Ecto neural progenitor cell (in vitro differentiated cells): ENCODE results near the gene ANKS1B.
A peak's percentile ranks its signal among the peaks of the same experiment; 100 is the strongest.

Experiments used
- DNase-seq: peaks from one replicate; pipeline ENCODE4 v3.0.0-alpha.2; 2018; ENCODE audit warnings: low spot score

The ANKS1B gene

GRCh38 chr12:99265648-99266047, 719.1 kb downstream of the ANKS1B start:
- DNase-seq = no peak

DNA sequence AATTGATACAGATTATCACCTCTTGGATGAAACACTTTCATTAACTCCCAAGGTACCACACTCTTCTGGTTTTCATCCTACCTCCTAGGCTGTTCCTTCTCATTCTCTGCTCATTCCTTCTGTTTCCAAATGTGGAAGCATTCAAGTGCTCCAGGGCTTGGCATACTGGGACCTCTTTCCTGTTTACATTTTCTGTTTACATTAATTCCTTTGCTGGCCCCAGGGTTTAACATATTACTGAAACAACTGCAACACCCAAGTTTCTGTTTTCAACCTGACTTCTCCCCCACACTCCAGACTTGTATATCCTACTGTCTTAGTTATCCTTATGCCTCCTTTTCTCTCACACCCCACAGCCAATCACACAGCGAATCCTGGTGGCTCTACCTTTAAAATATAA, 723.5 kb downstream of the ANKS1B start:
- DNase-seq = no peak

- no peak for DNase-seq
Measured at GRCh38 chr12:99260456-99260996, 724.2 kb downstream of the ANKS1B start.

- no peak for DNase-seq
Measured at GRCh38 chr12:99259040-99259934, 725.4 kb downstream of the ANKS1B start.

DNA sequence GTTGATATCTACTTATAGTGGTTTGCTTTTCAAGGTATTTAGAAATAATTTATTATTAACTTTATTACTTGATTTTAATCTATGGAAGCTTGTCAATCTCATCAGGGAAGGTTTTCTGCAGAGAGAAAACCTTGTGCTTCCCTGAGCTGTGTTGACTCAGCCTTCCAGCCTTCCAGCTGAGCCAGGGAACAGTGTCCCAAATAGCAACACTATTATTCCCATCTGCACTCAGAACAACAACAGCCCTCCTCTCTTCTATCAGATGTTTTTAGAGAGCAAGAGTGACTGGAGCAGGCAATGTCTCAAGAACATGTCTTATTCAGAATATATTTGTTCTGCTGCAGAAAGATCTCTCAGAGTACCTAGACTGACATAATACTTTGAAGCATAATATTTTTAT, 727.1 kb downstream of the ANKS1B start:
- no peak for DNase-seq

DNA sequence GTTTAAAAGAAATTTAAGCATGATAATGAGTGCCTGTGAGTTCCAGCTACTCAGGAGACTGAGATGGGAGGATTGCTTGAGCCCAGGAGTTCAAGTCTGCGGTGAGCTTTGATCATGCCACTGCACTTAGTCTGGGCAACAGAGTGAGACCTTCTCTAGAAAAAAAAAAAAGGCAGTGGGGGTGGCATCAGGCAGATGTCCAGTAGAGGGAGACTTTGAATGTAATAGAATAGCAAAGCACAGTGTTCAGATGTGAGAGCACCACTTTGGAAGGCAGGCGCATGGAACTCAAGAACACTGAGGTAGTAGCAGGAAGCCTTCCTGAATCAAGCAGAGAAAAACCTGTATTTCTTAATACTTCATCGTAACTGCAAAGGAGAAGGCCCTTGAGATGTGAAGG, 731.7 kb downstream of the ANKS1B start:
- DNase-seq = no peak

DNA sequence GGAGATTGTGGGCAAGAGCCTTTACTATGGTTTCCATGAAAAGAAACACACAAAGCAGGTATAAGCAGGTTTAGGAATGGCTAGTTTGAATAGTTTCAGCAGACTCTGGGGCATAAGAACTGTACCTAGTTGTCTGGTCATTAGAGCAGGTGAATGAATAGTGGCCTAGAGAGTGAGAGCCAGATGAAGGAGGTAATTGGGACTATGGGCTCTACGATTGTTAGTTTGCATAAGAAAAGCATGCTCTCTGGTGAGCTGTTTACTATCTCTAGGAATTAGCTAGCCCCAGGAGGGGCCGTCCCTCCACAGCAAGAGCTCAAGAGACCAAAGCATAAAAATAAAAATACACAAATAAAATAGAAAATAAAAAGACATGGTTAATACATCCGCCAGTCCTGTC, 734.6 kb downstream of the ANKS1B start:
- DNase-seq = no peak

DNA sequence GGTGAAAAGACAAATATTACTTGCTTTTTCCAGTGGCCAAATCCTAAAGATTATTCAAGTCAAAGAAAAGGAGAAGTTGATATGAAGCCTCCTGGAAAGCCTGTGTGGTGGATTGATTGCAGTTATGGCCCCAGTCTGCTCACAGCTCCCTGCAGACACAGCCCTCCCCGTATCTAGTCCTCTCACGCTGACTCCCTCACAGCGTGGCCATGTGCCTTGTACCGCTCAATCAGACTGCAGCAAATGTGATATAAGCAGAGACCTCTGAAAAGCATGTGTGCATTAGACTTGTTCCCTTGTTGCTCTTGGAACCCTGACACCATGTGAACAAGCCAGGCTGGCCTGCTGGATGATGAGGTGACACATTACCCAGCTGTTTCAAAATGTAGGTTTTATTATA, 735.2 kb downstream of the ANKS1B start:
- DNase-seq = no peak

DNA sequence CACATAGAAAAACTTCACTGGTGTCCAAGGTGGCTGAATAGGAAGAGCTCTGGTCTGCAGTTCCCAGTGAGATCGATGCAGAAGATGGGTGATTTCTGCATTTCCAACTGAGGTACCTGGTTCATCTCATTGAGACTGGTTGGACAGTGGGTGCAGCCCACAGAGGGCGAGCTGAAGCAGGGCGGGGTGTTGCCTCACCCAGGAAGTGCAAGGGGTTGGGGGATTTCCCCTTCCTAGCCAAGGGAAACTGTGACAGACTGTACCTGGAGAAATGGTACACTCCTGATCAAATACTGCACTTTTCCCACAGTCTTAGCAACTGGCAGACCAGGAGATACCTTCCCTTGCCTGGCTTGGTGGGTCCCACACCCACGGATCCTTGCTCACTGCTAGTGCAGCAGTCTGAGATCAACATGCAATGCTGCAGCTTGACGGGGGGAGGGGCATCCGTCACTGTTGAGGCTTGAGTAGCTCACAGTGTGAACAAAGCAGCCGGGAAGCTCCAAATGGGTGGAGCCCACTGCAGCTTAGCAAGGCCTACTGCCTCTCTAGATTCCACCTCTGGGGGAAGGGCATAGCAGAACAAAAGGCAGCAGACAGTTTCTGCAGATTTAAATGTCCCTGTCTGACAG, 746.7 kb downstream of the ANKS1B start:
- DNase-seq = peak; percentile 93

DNA sequence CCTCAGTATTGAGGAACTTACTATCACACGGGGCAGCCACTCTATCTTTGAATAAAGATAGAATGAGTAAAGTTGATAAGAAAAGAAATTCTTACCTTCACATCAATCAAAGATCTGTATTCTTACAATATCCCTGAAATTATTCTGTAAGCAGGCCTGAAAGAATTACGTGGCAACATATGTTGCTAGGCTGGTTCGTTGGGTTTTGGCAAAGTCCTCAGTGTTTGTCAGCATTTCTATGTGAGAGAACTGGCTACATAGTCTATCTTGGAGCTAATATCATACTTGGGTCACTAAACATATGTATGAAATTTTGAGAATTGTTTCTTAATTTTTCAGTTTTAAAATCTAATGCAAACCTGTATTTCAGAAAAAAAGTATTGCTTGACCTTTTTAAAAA, 749.4 kb downstream of the ANKS1B start:
- no peak for DNase-seq

GRCh38 chr12:99234702-99235101, 750.0 kb downstream of the ANKS1B start:
- DNase-seq = no peak

DNA sequence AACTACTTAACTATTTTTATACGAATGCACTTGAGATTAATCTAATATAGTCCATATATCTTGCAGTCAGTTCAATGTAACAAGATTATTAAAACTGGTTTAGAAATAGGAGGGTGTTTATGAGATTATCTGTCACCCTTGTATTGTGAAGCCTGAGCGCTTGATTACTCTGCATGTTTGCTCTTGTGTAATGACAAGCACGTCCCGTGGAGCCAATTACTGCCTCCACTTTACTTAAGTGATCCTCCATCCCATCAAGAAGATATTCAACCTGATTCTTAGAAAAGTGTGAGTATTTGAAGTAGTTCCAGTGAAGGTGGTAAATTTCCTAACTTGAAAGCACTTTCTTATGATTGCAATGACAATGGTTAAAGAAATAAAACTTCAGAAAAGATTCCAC, 752.4 kb downstream of the ANKS1B start:
- DNase-seq = no peak

DNA sequence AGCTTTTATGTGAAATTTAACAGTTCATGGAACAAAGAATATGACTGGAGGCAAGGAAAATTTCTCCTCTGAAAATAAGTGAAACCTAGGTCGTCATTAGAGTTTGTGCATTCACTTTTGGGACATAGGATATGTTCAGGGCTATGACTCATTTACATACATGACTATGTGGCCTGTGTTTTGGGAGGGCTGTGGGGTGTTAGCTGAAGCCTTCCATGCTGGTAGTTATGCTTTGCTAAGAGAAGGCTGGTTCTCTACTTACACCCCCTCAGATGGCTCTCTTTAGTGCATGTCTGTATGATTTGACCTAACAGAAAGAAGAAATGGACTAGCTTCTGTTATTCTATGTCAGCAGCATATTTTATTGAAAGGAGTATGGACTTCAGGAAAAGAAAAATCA, 753.7 kb downstream of the ANKS1B start:
- DNase-seq = no peak

- no peak for DNase-seq
Measured at GRCh38 chr12:99224237-99224636, 760.5 kb downstream of the ANKS1B start.

- no peak for DNase-seq
Measured at GRCh38 chr12:99223579-99223978, 761.2 kb downstream of the ANKS1B start.

- DNase-seq = no peak
Measured at GRCh38 chr12:99213047-99213446, 771.7 kb downstream of the ANKS1B start.

- no peak for DNase-seq
Measured at GRCh38 chr12:99212275-99212674, 772.5 kb downstream of the ANKS1B start.

DNA sequence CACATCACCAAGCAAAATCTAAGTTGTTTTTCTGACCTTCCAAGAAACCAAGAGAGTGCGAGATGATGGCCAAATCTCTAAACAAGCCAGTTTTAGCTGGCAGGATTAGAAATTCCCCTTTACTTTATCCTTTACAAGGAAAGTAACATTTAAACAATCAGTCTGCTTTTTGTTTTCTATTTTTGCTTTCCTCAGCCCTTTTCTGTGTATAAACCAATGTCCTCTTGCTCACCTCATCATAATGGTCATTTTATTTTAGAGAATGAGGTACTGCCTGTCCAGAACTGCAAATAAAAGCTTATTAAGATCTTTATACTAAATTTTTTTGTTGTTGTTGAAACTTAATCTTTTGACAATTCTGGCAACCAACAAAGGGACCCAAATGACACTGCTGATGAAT, 779.6 kb downstream of the ANKS1B start:
- DNase-seq = no peak

- DNase-seq = no peak
Measured at GRCh38 chr12:99201906-99202645, 782.7 kb downstream of the ANKS1B start.

GRCh38 chr12:99200711-99201384, 783.9 kb downstream of the ANKS1B start:
- DNase-seq = no peak

- DNase-seq = no peak
Measured at GRCh38 chr12:99195474-99195873, 789.3 kb downstream of the ANKS1B start.

- DNase-seq = no peak
Measured at GRCh38 chr12:99192489-99192888, 792.2 kb downstream of the ANKS1B start.
